ACC112 (cell line): ENCODE data around the gene TRAF4.
"Not testable (repeated sequence)": the region's sequence is repeated elsewhere in the genome, so short reads cannot be mapped to it uniquely, and the experiment has no call there.

Source experiments
- H2AFZ ChIP-seq: fragments of 200-600 bp; sonication (generic); one replicate; pipeline ENCODE4 v1.6.0; 2017; ENCODE audit warnings: antibody characterized with exemption, low read length; ENCODE audit not compliant: unreplicated experiment
- H3K27ac ChIP-seq: fragments of 200-600 bp; sonication (generic); 2 replicates; pipeline ENCODE4 v1.5.1; 2014; ENCODE audit warnings: low read depth, mild to moderate bottlenecking, antibody characterized with exemption, low read length, moderate library complexity
- H3K27me3 ChIP-seq: fragments of 200-600 bp; sonication (generic); 2 replicates; pipeline ENCODE4 v1.6.1; 2014; ENCODE audit warnings: mild to moderate bottlenecking, antibody characterized with exemption, low read length, moderate library complexity, mixed read lengths; ENCODE audit not compliant: insufficient read depth
- H3K36me3 ChIP-seq: fragments of 200-600 bp; sonication (generic); 2 replicates; pipeline ENCODE4 v1.6.1; 2016; ENCODE audit warnings: mild to moderate bottlenecking, antibody characterized with exemption, low read length, moderate library complexity, mixed read lengths; ENCODE audit not compliant: insufficient read depth
- H3K4me1 ChIP-seq: fragments of 200-600 bp; sonication (generic); one replicate; pipeline ENCODE4 v1.6.1; 2016; ENCODE audit warnings: low read length, mixed read lengths; ENCODE audit not compliant: insufficient read depth, unreplicated experiment, control insufficient read depth
- H3K4me3 ChIP-seq: fragments of 200-600 bp; sonication (generic); 2 replicates; pipeline ENCODE4 v1.5.1; 2014; ENCODE audit warnings: mild to moderate bottlenecking, low read depth, low read length
- H3K79me2 ChIP-seq: fragments of 200-600 bp; sonication (generic); one replicate; pipeline ENCODE4 v1.6.0; 2016; ENCODE audit warnings: low read length; ENCODE audit not compliant: control insufficient read depth, unreplicated experiment, insufficient read depth

TRAF4 gene

DNA sequence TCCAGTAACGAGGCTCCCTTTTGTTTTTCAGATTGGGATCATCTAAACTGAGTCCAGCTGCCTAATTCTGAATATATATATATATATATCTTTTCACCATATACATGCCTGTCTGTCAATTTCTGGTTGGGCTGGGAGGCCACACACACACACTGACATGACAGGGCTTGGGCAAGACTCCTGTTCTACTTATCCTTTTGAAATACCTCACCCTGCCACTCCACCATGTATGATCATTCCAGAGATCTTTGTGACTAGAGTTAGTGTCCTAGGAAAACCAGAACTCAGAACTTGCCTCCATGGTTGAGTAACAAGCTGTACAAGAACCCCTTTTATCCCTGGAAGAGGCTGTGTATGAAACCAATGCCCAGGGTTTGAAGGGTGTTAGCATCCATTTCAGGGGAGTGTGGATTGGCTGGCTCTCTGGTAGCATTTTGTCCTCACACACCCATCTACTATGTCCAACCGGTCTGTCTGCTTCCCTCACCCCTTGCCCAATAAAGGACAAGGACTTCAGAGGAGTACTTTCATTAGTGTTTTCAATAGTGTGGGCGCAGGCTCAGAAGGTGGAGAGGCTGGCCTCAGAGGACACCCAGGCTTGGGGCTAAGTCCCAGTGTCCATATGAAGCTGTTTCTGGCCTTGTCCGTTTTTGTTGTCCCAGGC is 19.8 kb upstream of the TRAF4 start:
- Histone ChIP-seq H3K27ac (peak overlapping the region; percentile 69), H3K4me3 (0 out of 2 replicates have a peak overlapping the region, but pooled peaks have one; percentile 85), H3K4me1 (peaks cover 23% of the 10 kb centered on the region), H3K79me2 (peaks cover 36% of the 10 kb centered on the region), H3K36me3 (peaks cover 27% of the 10 kb centered on the region)
- H2AFZ ChIP-seq, H3K27me3 ChIP-seq: not testable (repeated sequence)

- Histone ChIP-seq H3K79me2 (peaks cover 36% of the 10 kb centered on the region), H2AFZ (no peak overlapping the region), H3K27ac (peak overlapping the region; percentile 69), H3K27me3 (no peaks in the 10 kb centered on the region), H3K4me3 (peak overlapping the region; percentile 85), H3K4me1 (peaks cover 23% of the 10 kb centered on the region), H3K36me3 (peaks cover 27% of the 10 kb centered on the region)
Measured at GRCh38 chr17:28724500-28725165, 19.2 kb upstream of the TRAF4 start.

DNA sequence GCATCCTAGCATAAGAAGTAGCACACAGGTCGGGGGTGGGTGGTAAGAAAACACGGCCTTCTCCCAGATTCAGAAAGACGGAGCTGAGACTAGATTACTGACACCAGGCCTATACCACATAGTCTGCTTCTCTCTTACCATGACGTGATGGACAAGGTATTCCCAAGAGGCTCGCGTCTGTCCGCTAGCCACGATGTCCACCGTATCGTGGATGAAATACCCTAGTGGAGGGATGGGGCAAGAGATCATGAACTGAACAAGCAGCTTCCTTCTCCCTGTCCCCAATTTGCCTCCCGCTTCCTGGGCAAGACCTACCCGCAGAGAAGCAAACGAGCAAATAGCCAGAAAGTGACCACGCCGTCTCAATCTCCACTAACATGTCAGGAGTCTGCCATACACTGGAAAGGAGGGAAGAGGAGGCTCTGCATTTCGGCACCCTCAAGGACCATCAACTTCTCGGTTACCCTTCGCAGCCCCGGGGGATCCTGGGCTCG is 18.6 kb upstream of the TRAF4 start:
- Histone ChIP-seq H2AFZ (no peak overlapping the region), H3K27me3 (no peaks in the 10 kb centered on the region), H3K79me2 (peaks cover 32% of the 10 kb centered on the region), H3K27ac (peak overlapping the region; percentile 69), H3K36me3 (peaks cover 27% of the 10 kb centered on the region), H3K4me3 (peak overlapping the region; percentile 85), H3K4me1 (peaks cover 23% of the 10 kb centered on the region)

DNA sequence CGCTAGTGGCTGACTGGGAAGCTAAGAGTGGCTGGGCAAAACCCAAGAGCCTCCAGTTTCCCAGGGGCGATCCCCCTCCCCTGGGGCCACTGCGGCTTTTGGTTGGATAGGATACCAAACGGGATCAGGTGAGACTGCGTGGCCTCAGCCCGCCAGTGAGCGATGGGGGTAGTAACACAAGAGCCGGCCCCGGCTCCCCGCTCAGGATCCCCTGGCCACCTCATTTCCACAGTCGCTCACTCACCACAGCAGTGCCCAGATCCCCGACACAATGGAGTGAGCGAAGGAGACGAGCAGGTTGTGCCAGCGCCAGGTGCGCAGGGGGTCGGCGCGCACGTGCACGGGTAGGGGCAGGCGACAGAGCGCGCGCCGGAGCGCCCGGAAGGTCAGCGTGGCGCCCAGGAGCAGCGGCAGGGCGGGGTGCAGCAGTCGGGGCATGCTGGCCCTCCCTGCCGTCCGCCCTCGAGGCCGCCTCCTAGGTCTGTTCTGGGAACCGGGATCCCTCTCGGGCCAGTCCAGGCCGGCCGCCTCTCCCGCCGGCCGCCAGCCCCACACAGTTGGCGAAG is 18.1 kb upstream of the TRAF4 start:
- peaks cover 27% of the 10 kb centered on the region for H3K79me2 ChIP-seq
- peaks cover 23% of the 10 kb centered on the region for H3K4me1 ChIP-seq
- peak overlapping the region; percentile 85 for H3K4me3 ChIP-seq
- H3K27me3 ChIP-seq, result no peaks in the 10 kb centered on the region
- H2AFZ ChIP-seq, result peak overlapping the region; percentile 48
- H3K36me3 ChIP-seq, result peaks cover 26% of the 10 kb centered on the region
- H3K27ac ChIP-seq, result peak overlapping the region; percentile 69

DNA sequence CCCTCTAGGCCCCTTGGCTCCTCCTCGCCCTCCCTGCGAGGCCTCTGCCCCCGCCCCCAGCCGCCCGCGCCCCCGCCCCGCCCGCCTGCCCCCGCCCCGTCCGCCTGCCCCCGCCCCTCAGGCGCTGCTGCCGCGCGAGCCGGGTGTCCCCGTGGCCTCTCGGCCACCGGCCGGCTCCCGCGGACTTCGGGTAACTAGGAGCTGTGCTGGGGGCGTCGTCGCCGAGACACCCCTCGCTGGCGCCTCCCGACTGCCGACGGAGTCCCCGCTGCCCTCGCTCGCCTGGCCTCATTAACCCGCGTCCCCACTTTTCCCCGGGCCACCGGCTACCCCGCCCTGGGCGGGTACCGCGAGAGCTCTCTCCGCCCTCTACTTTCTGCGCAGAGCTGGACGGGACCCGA is 17.6 kb upstream of the TRAF4 start, which contains the start of gene TLCD1:
Gene TLCD1, minus strand, starts transcription at position 8 of the 401 bp plus-strand sequence. CDS start 136 bp downstream, outside the sequence.
- Histone ChIP-seq H3K4me1 (peaks cover 23% of the 10 kb centered on the region), H3K27me3 (no peaks in the 10 kb centered on the region), H3K36me3 (peaks cover 21% of the 10 kb centered on the region), H2AFZ (peak within 1 kb of the TSS; percentile 48), H3K4me3 (peak within 1 kb of the TSS; percentile 89), H3K79me2 (peaks cover 22% of the 10 kb centered on the region), H3K27ac (peak within 1 kb of the TSS; percentile 92)

GRCh38 chr17:28726627-28727491 is 17.0 kb upstream of the TRAF4 start:
- H3K27me3 ChIP-seq, result no peaks in the 10 kb centered on the region
- peak overlapping the region; percentile 92 for H3K27ac ChIP-seq
- peak overlapping the region; percentile 89 for H3K4me3 ChIP-seq
- peak overlapping the region; percentile 44 for H2AFZ ChIP-seq
- H3K79me2 ChIP-seq, result peaks cover 16% of the 10 kb centered on the region
- H3K36me3 ChIP-seq, result peaks cover 15% of the 10 kb centered on the region
- H3K4me1 ChIP-seq, result peaks cover 23% of the 10 kb centered on the region

GRCh38 chr17:28728364-28729200 is 15.2 kb upstream of the TRAF4 start, which contains the start of gene NEK8:
Gene NEK8, plus strand, starts transcription at chr17:28728788. Its CDS starts 26 bp downstream, at chr17:28728814.
- peaks cover 16% of the 10 kb centered on the region for H3K4me1 ChIP-seq
- H3K79me2 ChIP-seq, result no peaks in the 10 kb centered on the region
- H2AFZ ChIP-seq, result peak within 1 kb of the TSS; percentile 51

DNA sequence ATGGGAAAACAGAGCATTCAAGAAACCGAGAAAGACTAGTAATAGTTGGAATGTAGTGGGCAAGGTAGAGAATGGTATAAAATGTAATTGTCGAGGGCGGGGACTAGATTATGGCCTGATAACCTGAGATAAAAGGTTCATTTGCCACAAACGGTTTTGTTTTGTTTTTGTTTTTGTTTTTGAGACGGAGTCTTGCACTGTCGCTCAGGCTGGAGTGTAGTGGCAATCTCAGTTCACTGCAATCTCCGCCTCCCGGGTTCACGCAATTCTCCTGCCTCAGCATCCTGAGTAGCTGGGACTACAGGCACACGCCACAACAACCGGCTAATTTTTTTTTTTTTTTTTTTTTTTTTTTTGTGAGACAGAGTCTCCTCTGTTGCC is 13.9 kb upstream of the TRAF4 start:
- peaks cover 4% of the 10 kb centered on the region for H3K4me1 ChIP-seq
- no peaks in the 10 kb centered on the region for H3K27me3 ChIP-seq
- no peaks in the 10 kb centered on the region for H3K36me3 ChIP-seq
- H3K27ac ChIP-seq, result no peak overlapping the region
- no peaks in the 10 kb centered on the region for H3K79me2 ChIP-seq
- H3K4me3 ChIP-seq, result no peak overlapping the region
- no peak overlapping the region for H2AFZ ChIP-seq

More at GRCh38 chr17:28728364-28729200, 15.2 kb upstream of the TRAF4 start, which contains the start of gene NEK8:
- Histone ChIP-seq H3K27me3 (no peaks in the 10 kb centered on the region), H3K36me3 (0 out of 2 replicates have a peak, but pooled peaks cover under 1% of the 10 kb centered on the region), H3K27ac (peak within 1 kb of the TSS; percentile 92), H3K4me3 (peak within 1 kb of the TSS; percentile 89)

DNA sequence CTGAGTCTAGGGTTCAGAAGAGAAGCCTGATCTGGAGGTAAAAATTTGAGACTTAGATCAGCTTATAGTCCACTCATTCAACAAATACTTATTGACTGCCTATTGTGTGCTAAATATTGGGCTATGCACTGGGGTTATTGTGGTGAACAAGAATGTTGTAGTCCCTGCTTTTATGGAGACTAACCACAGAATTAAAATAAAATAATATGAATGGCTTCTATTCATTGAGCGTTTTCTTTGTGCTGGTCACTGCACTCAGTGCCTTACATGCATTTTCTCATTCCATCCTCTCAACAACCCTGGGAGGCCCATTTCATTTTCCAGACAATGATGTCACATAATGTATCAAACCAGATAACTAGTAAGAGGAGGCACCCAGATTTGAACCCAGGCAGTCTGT is 10.5 kb upstream of the TRAF4 start:
- Histone ChIP-seq H3K79me2 (no peaks in the 10 kb centered on the region), H3K4me3 (no peak overlapping the region), H2AFZ (no peak overlapping the region), H3K27me3 (no peaks in the 10 kb centered on the region), H3K27ac (no peak overlapping the region), H3K36me3 (no peaks in the 10 kb centered on the region), H3K4me1 (no peaks in the 10 kb centered on the region)
